CD4-positive, alpha-beta memory T cell (primary cell): ENCODE results near the gene CYCS. TPM values are rescaled to one million over a fixed set of nuclear protein-coding genes. Genes with fewer than 3 reads are reported as not detected.
"Not testable (repeated sequence)": the region's sequence is repeated elsewhere in the genome, so short reads cannot be mapped to it uniquely, and the experiment has no call there.

ENCODE experiments used
- CTCF ChIA-PET: fragments of 350-600 bp; sonication (Branson Sonifier 250); formaldehyde crosslinking; loops from one replicate; lab custom pipeline; 2021; ENCODE audit warnings: inconsistent platforms; ENCODE audit not compliant: partially characterized antibody; lab: Charles Lee
- POLR2A ChIA-PET: fragments of 350-600 bp; sonication (Branson Sonifier 250); formaldehyde crosslinking; loops from one replicate; lab custom pipeline; 2021; ENCODE audit not compliant: partially characterized antibody; lab: Charles Lee
- DNase-seq, 5 donors: peaks; one replicate each; pipeline versions ENCODE4 v3.0.0 to v3.0.0-alpha.2; 2020 to 2022; ENCODE audit warnings: mixed read lengths in 1 of 5
- H3K27ac ChIP-seq: one replicate; pipeline ENCODE4 v1.7.0; 2013; ENCODE audit warnings: low read depth, low read length
- H3K27me3 ChIP-seq: 2 replicates; pipeline ENCODE4 v1.7.0; 2013; ENCODE audit warnings: mild to moderate bottlenecking, low read length, moderate library complexity; ENCODE audit not compliant: insufficient read depth
- H3K36me3 ChIP-seq: 2 replicates; pipeline ENCODE4 v1.7.0; 2013; ENCODE audit warnings: mild to moderate bottlenecking, low read length, moderate library complexity; ENCODE audit not compliant: insufficient read depth
- H3K4me1 ChIP-seq: 2 replicates; pipeline ENCODE4 v1.7.0; 2013; ENCODE audit warnings: mild to moderate bottlenecking, low read length, moderate library complexity; ENCODE audit not compliant: insufficient read depth
- H3K4me3 ChIP-seq, 2 donors: one replicate each; pipeline ENCODE4 v1.7.0; 2013; ENCODE audit warnings: low read length in 2 of 2, mild to moderate bottlenecking in 1 of 2
- H3K9me3 ChIP-seq, 2 donors: one replicate each; pipeline ENCODE4 v1.7.0; 2013; ENCODE audit warnings: low read length in 2 of 2, control low read depth in 1 of 2; ENCODE audit not compliant: control insufficient read depth in 1 of 2
- H3K27ac Mint-ChIP-seq, 7 donors: one replicate each; pipeline ENCODE4 v1.8.0; 2020 to 2021; ENCODE audit warnings: mixed read lengths in 7 of 7, mild to moderate bottlenecking in 6 of 7, inconsistent platforms in 3 of 7, moderate library complexity in 3 of 7
- H3K27me3 Mint-ChIP-seq, 2 donors: one replicate each; pipeline ENCODE4 v1.8.0; 2020 to 2021; ENCODE audit warnings: mixed read lengths in 2 of 2
- H3K36me3 Mint-ChIP-seq, 2 donors: one replicate each; pipeline ENCODE4 v1.8.0; 2020 to 2021; ENCODE audit warnings: mixed read lengths in 2 of 2, inconsistent platforms in 1 of 2, mild to moderate bottlenecking in 1 of 2
- H3K4me1 Mint-ChIP-seq, 4 donors: one replicate each; pipeline ENCODE4 v1.8.0; 2020 to 2021; ENCODE audit warnings: mixed read lengths in 4 of 4, mild to moderate bottlenecking in 1 of 4
- H3K4me3 Mint-ChIP-seq, 8 donors: one replicate each; pipeline ENCODE4 v1.8.0; 2020 to 2021; ENCODE audit warnings: mixed read lengths in 8 of 8, mild to moderate bottlenecking in 7 of 8, moderate library complexity in 6 of 8, inconsistent platforms in 3 of 8
- H3K9me3 Mint-ChIP-seq, 8 donors: one replicate each; pipeline ENCODE4 v1.8.0; 2020 to 2021; ENCODE audit warnings: mixed read lengths in 8 of 8, mild to moderate bottlenecking in 5 of 8, inconsistent platforms in 3 of 8, moderate library complexity in 1 of 8
- intact Hi-C: fragments of 100-400 bp; cut with micrococcal nuclease; formaldehyde crosslinking; loops from one replicate; pipeline ENCODE4 v1.15.1; 2023
- polyA plus RNA-seq, 2 donors: library from polyadenylated mRNA; unstranded; fragments of 300-500 nt; fragmentation: Illumina TruSeq; gene quantifications; one replicate each; pipeline ENCODE4 v1.2.3, GENCODE V29; 2021
- total RNA-seq, 2 experiments: library from RNA; stranded (reverse); gene quantifications; one replicate each; pipeline ENCODE4 v1.2.3, GENCODE V29; 2021

CYCS gene
- total and polyA plus RNA-seq, 4 experiments from 2014 or later: 46.9 to 157 (median 82.1) TPM

GRCh38 chr7:25159983-25160596 is 35.0 kb upstream of the CYCS start:
- H3K36me3 Mint-ChIP-seq: peaks cover 9 to 26% of the 10 kb centered on the region in 2 donors
- H3K9me3 Mint-ChIP-seq, H3K4me1 Mint-ChIP-seq, H3K27ac Mint-ChIP-seq, H3K27ac ChIP-seq, H3K9me3 ChIP-seq, H3K27me3 Mint-ChIP-seq, H3K27me3 ChIP-seq, H3K4me3 Mint-ChIP-seq, POLR2A ChIA-PET, H3K4me3 ChIP-seq, H3K36me3 ChIP-seq, H3K4me1 ChIP-seq: not testable (repeated sequence)
- CTCF ChIA-PET: interaction anchor here (0.8 to 2.5 kb wide), 10 partner anchors 10 to 348 kb away, joined by 3 to 10 read pairs (median 4); partner anchors contain the start of gene CYCS
- DNase-seq: peak in 4 of 5 donors; percentile 55 to 61 (median 56)
- intact Hi-C loops: loop anchor here (1.0 to 5.0 kb wide), 2 partner anchors 35 to 68 kb away; partner anchors contain the start of gene CYCS

- no peak for DNase-seq
- peaks cover 19 to 37% of the 10 kb centered on the region in 2 donors for H3K36me3 Mint-ChIP-seq
- ChIA-PET CTCF (interaction anchor here (1.1 to 2.5 kb wide), 4 partner anchors 9 to 65 kb away, joined by 3 to 10 read pairs (median 6); no protein-coding TSS in a partner anchor), POLR2A (interaction anchor here (1.1 kb wide), 1 partner anchor 33 kb away, joined by 4 read pairs; no protein-coding TSS in a partner anchor)
- intact Hi-C loops: no loop called here
- H3K4me1 Mint-ChIP-seq: peaks cover 0 to 4% (median 2%) of the 10 kb centered on the region in 4 donors
- no peak overlapping the region for H3K27ac ChIP-seq
- H3K9me3 Mint-ChIP-seq: no peaks in the 10 kb centered on the region
- no peaks in the 10 kb centered on the region for H3K27me3 ChIP-seq
- H3K4me3 ChIP-seq: no peak overlapping the region
- peaks cover 7% of the 10 kb centered on the region for H3K36me3 ChIP-seq
- H3K4me3 Mint-ChIP-seq: no peak overlapping the region
- no peaks in the 10 kb centered on the region for H3K9me3 ChIP-seq
- no peak overlapping the region for H3K27ac Mint-ChIP-seq
- H3K27me3 Mint-ChIP-seq: no peaks in the 10 kb centered on the region
- no peaks in the 10 kb centered on the region for H3K4me1 ChIP-seq
Measured at GRCh38 chr7:25158966-25159365, 33.9 kb upstream of the CYCS start.

GRCh38 chr7:25151773-25152172 is 26.7 kb upstream of the CYCS start:
- Histone ChIP-seq H3K36me3 (peaks cover 7% of the 10 kb centered on the region), H3K4me1 (no peaks in the 10 kb centered on the region), H3K27ac (no peak overlapping the region), H3K4me3 (no peak overlapping the region), H3K27me3 (no peaks in the 10 kb centered on the region), H3K9me3 (no peaks in the 10 kb centered on the region)
- H3K9me3 Mint-ChIP-seq: no peaks in the 10 kb centered on the region
- intact Hi-C loops: no loop called here
- H3K4me3 Mint-ChIP-seq: no peak overlapping the region
- H3K27ac Mint-ChIP-seq: no peak overlapping the region
- POLR2A ChIA-PET: interaction anchor here (0.6 kb wide), 1 partner anchor 9 kb away, joined by 3 read pairs; no protein-coding TSS in a partner anchor
- DNase-seq: no peak
- H3K4me1 Mint-ChIP-seq: no peaks in the 10 kb centered on the region
- H3K36me3 Mint-ChIP-seq: peaks cover 31 to 57% of the 10 kb centered on the region in 2 donors
- CTCF ChIA-PET: interaction anchor here (1.4 kb wide), 1 partner anchor 12 kb away, joined by 4 read pairs; no protein-coding TSS in a partner anchor
- H3K27me3 Mint-ChIP-seq: no peaks in the 10 kb centered on the region

DNA sequence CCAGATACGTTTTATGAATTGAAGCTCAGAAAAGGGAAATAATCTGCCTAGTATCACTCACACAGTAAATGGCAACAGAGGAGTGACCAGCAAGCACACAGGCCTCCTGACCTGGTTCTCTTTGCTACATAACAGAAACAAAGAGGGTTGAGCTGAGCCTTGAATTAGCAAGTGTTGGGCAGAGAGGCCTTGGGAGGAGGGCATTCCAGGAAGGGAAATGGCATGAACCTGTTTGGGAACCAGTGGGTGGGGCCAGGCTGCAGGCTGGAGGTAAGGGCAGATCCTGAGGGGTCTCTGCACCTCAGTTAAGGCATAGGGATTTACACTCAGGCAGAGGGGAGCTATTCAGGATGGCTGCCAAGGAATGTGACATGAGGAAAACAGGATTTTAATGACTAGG is 24.8 kb upstream of the CYCS start:
- no peaks in the 10 kb centered on the region for H3K4me1 ChIP-seq
- no peak for DNase-seq
- no peaks in the 10 kb centered on the region for H3K27me3 ChIP-seq
- Mint-ChIP-seq H3K36me3 (peaks cover 32 to 52% of the 10 kb centered on the region in 2 donors), H3K27me3 (no peaks in the 10 kb centered on the region), H3K4me1 (no peaks in the 10 kb centered on the region), H3K27ac (no peak overlapping the region), H3K4me3 (no peak overlapping the region), H3K9me3 (no peaks in the 10 kb centered on the region)
- no peak overlapping the region for H3K27ac ChIP-seq
- CTCF ChIA-PET: interaction anchor here (1.5 kb wide), 1 partner anchor 9 kb away, joined by 8 read pairs; no protein-coding TSS in a partner anchor
- POLR2A ChIA-PET: no interaction called here
- no peaks in the 10 kb centered on the region for H3K9me3 ChIP-seq
- H3K36me3 ChIP-seq: peaks cover 6% of the 10 kb centered on the region
- intact Hi-C loops: no loop called here
- H3K4me3 ChIP-seq: no peak overlapping the region

DNA sequence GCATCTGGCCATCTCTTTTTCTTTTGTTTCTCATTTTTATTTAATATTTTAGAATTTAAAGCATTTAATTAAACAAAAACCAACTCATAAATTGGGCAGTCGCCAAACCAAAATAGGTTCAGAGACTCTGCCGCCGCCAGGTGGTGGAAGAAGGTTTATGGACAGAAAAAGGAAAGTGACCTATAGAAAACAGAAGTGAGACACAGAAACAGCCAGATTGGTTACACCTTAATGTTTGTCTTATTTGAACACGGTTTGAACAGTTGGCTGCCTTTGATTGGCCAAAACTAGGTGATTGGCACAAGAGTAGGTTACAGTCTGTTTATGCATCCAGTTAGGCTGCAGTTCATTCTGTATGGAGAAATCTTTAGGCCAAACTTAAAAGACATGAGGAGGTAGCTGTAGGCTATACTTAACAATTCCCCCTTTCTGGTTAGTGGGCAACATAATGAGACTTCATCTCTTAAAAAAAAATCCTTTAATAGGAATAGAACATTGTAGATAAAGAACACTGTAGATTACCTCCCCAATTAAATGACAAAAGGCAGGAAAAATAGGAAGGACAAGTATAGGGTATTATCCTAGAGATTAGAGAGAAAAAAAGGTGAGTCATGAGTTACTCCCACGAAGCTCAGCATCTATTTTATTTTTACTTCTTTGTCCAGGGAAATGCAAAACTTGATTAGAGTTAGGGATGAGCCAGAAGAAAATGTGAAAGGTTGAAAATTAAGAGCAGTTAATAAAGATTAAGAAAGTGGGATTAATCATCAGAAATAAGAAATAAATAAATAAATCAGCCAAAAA is 23.9 kb upstream of the CYCS start:
- CTCF ChIA-PET: no interaction called here
- Mint-ChIP-seq H3K36me3 (peaks cover 25 to 44% of the 10 kb centered on the region in 2 donors), H3K4me3 (no peak overlapping the region)

DNA sequence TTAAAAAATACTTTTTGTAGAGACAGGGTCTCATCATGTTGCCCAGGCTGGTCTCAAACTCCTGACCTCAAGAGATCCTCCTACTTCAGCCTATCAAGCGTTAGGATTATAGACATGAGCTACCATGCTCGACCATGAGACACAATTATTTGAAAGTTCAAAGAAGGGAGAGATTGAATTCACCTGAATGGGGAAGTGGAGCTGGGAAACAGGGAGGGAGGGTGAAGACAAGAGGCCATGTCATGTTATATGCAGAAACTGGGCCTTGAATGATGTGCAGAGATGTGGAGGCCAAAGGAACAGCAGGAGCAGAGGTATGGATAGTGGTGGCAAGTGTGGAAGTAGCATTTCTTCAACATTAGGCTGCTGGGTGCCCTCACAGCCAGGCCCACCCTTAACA is 18.7 kb upstream of the CYCS start:
- no peak overlapping the region for H3K27ac ChIP-seq
- no peak overlapping the region for H3K27ac Mint-ChIP-seq
- no peaks in the 10 kb centered on the region for H3K4me1 ChIP-seq
- H3K4me3 ChIP-seq: no peak overlapping the region
- H3K4me3 Mint-ChIP-seq: no peak overlapping the region
- H3K9me3 ChIP-seq: no peaks in the 10 kb centered on the region
- H3K36me3 ChIP-seq: no peaks in the 10 kb centered on the region
- POLR2A ChIA-PET: no interaction called here
- H3K9me3 Mint-ChIP-seq: no peaks in the 10 kb centered on the region
- intact Hi-C loops: no loop called here
- no peaks in the 10 kb centered on the region for H3K27me3 ChIP-seq
- H3K27me3 Mint-ChIP-seq: no peaks in the 10 kb centered on the region
- CTCF ChIA-PET: no interaction called here
- H3K36me3 Mint-ChIP-seq: peaks cover 4 to 19% of the 10 kb centered on the region in 2 donors
- no peak for DNase-seq
- H3K4me1 Mint-ChIP-seq: no peaks in the 10 kb centered on the region

More for the DNA sequence above, 23.9 kb upstream of the CYCS start:
- Histone ChIP-seq H3K4me3 (no peak overlapping the region), H3K9me3 (no peaks in the 10 kb centered on the region), H3K36me3 (no peaks in the 10 kb centered on the region), H3K27me3 (no peaks in the 10 kb centered on the region), H3K4me1 (no peaks in the 10 kb centered on the region), H3K27ac (no peak overlapping the region)
- Mint-ChIP-seq H3K27ac (no peak overlapping the region), H3K27me3 (no peaks in the 10 kb centered on the region), H3K9me3 (no peaks in the 10 kb centered on the region), H3K4me1 (no peaks in the 10 kb centered on the region)
- DNase-seq: no peak
- POLR2A ChIA-PET: no interaction called here
- intact Hi-C loops: no loop called here

DNA sequence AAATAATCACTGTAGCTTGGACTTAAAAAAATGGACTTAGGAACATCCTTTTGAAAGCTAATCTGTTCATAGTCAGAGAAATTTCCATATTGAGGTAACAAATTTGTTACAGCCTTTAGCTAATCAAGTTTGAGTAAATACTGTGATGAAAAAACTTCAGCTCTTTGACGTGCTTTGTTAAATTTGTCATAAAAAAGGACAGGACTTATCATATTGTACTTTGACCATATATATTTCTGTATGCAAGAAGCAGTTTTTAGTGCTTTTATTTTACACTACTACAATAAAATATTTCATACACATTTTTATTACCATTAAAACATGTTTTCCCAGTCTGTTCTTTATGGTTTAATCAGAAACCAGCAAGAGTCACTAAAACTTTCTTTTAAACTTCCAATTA is 14.5 kb upstream of the CYCS start:
- Histone ChIP-seq H3K27me3 (no peaks in the 10 kb centered on the region), H3K9me3 (no peaks in the 10 kb centered on the region), H3K36me3 (no peaks in the 10 kb centered on the region), H3K4me1 (no peaks in the 10 kb centered on the region), H3K4me3 (no peak overlapping the region), H3K27ac (no peak overlapping the region)
- Mint-ChIP-seq H3K27ac (no peak overlapping the region), H3K4me3 (no peak overlapping the region), H3K4me1 (no peaks in the 10 kb centered on the region), H3K9me3 (no peaks in the 10 kb centered on the region), H3K27me3 (no peaks in the 10 kb centered on the region), H3K36me3 (peaks cover 7 to 14% of the 10 kb centered on the region in 2 donors)
- ChIA-PET POLR2A (interaction anchor here (3.7 kb wide), 1 partner anchor 14 kb away, joined by 9 read pairs; the partner anchor contains the start of gene CYCS), CTCF (interaction anchor here (1.2 kb wide), 1 partner anchor 9 kb away, joined by 3 read pairs; no protein-coding TSS in a partner anchor)
- no peak for DNase-seq
- intact Hi-C loops: no loop called here
